GM12865 (cell line): ENCODE results near the gene GLP2R.

Source experiments
- DNase-seq: peaks from one replicate; pipeline ENCODE4 v3.0.0; 2010; ENCODE audit warnings: low read depth
- H3K4me3 ChIP-seq: 2 replicates; pipeline ENCODE4 v1.5.1; 2011; ENCODE audit warnings: mild to moderate bottlenecking, low read depth, low read length, control low read depth
- CTCF ChIP-seq: IDR thresholded peaks from 2 replicates; pipeline ENCODE4 v1.5.1; 2011; ENCODE audit warnings: low read length, control low read depth, low read depth, inconsistent platforms; ENCODE audit not compliant: insufficient read depth; ENCODE audit errors: missing control alignments

GLP2R gene

GRCh38 chr17:9844153-9844552 is 18.4 kb downstream of the GLP2R start:
- no peak for DNase-seq
- TF ChIP-seq CTCF, result no peak
- no peak overlapping the region for H3K4me3 ChIP-seq

GRCh38 chr17:9845306-9845705 is 19.6 kb downstream of the GLP2R start:
- DNase-seq, result no peak
- no peak overlapping the region for H3K4me3 ChIP-seq
- no peak for TF ChIP-seq CTCF

GRCh38 chr17:9850151-9850550 is 24.4 kb downstream of the GLP2R start:
- no peak for TF ChIP-seq CTCF
- DNase-seq, result no peak
- no peak overlapping the region for H3K4me3 ChIP-seq

- TF ChIP-seq CTCF, result no peak
- no peak for DNase-seq
- no peak overlapping the region for H3K4me3 ChIP-seq
Measured at GRCh38 chr17:9854255-9854654, 28.5 kb downstream of the GLP2R start.

- no peak overlapping the region for H3K4me3 ChIP-seq
- DNase-seq, result no peak
- no peak for TF ChIP-seq CTCF
Measured at GRCh38 chr17:9855036-9855435, 29.3 kb downstream of the GLP2R start.

- no peak for TF ChIP-seq CTCF
- DNase-seq, result no peak
- no peak overlapping the region for H3K4me3 ChIP-seq
Measured at GRCh38 chr17:9859781-9860180, 34.1 kb downstream of the GLP2R start.

GRCh38 chr17:9860851-9861250 is 35.1 kb downstream of the GLP2R start:
- H3K4me3 ChIP-seq, result no peak overlapping the region
- no peak for TF ChIP-seq CTCF
- no peak for DNase-seq
